ENCODE results near the gene MED27. TPM values are rescaled to one million over a fixed set of nuclear protein-coding genes. Genes with fewer than 3 reads are reported as not detected.

The MED27 gene
- total and polyA plus RNA-seq, 2 of the 13 experiments (the other 11 are each of a cell fraction or from before 2014, with no cell fraction given) = 16.9 to 19.0 TPM

DNA sequence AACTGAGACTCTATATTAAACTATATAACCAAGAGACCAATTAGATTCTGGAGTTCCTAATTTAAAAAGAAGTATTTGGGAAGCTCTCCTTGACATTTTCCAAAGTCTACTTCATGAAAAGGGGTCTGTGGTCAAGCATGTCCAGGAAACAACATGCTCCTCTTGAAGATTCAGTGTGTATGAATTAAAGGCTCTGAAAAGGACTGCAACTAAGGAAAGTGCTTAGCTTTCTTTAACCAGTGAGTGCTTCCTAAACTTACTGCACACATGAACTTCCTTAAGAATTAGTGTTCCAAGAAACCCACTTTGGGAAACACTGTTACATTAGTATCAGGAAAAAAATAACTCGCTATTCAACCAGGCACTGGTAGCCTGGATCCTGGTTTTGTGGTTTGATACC is 167.6 kb downstream of the MED27 start:
- intact Hi-C loops (cut with micrococcal nuclease; ENCODE audit: unreplicated experiment) (no loop called here), in situ Hi-C loops (cut with HindIII; ENCODE audit: extremely low pct_ligation_motif_present, low pct_unique_long_range_greater_than_20kb) (no loop called here)
- TF ChIP-seq ZNF570 (CRISPR knock-in tag; IDR thresholded peaks at IDR 0.05; ENCODE audit: borderline replicate concordance) (no peak), ZNF678 (CRISPR knock-in tag; IDR thresholded peaks at IDR 0.05) (no peak), PHF21A (CRISPR knock-in tag; IDR thresholded peaks at IDR 0.05) (no peak), FOXC1 (CRISPR knock-in tag; IDR thresholded peaks at IDR 0.05; ENCODE audit: borderline replicate concordance) (no peak), GZF1 (CRISPR knock-in tag; IDR thresholded peaks at IDR 0.05) (no peak), ZNF503 (CRISPR knock-in tag; IDR thresholded peaks at IDR 0.05) (no peak), CEBPG (CRISPR knock-in tag; IDR thresholded peaks at IDR 0.05) (no peak), SRSF1 (optimal IDR thresholded peaks at IDR 0.05; ENCODE audit: low read depth, low read length) (no peak), SETDB1 (CRISPR knock-in tag; IDR thresholded peaks at IDR 0.05; ENCODE audit: borderline replicate concordance) (no peak), RFXANK (CRISPR knock-in tag; IDR thresholded peaks at IDR 0.05) (no peak), ZNF317 (CRISPR knock-in tag; IDR thresholded peaks at IDR 0.05) (no peak), ZNF780A (CRISPR knock-in tag; IDR thresholded peaks at IDR 0.05) (no peak), TOPORS (CRISPR knock-in tag; IDR thresholded peaks at IDR 0.05) (no peak), MBD4 (IDR thresholded peaks at IDR 0.05; ENCODE audit: borderline replicate concordance, low read length) (no peak)
- TF ChIP-seq, protein P1, sequence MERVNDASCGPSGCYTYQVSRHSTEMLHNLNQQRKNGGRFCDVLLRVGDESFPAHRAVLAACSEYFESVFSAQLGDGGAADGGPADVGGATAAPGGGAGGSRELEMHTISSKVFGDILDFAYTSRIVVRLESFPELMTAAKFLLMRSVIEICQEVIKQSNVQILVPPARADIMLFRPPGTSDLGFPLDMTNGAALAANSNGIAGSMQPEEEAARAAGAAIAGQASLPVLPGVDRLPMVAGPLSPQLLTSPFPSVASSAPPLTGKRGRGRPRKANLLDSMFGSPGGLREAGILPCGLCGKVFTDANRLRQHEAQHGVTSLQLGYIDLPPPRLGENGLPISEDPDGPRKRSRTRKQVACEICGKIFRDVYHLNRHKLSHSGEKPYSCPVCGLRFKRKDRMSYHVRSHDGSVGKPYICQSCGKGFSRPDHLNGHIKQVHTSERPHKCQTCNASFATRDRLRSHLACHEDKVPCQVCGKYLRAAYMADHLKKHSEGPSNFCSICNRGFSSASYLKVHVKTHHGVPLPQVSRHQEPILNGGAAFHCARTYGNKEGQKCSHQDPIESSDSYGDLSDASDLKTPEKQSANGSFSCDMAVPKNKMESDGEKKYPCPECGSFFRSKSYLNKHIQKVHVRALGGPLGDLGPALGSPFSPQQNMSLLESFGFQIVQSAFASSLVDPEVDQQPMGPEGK (CRISPR knock-in tag; IDR thresholded peaks at IDR 0.05) = no peak
- Histone ChIP-seq H3K4me1 (ENCODE audit: insufficient read depth, low read length) (no peaks in the 10 kb centered on the region), H3K9me3 (ENCODE audit: low read length) (no peaks in the 10 kb centered on the region), H3K27ac (ENCODE audit: extremely low read length, insufficient read depth, low read length) (no peak overlapping the region), H3K36me3 (replicated peaks in 1 of 2; ENCODE audit: control insufficient read depth in 1 of 2, insufficient read depth in 2 of 2, low read length in 2 of 2) (no peaks in the 10 kb centered on the region), H3K4me3 (replicated peaks in 1 of 3; ENCODE audit: insufficient read depth in 1 of 3, low read depth in 2 of 3, low read length in 3 of 3) (no peak overlapping the region), H3K27me3 (ENCODE audit: control insufficient read depth in 1 of 2, insufficient read depth in 2 of 2, low read length in 2 of 2) (no peaks in the 10 kb centered on the region), H4K20me1 (ENCODE audit: insufficient read depth, low read length) (no peaks in the 10 kb centered on the region), H3K79me2 (ENCODE audit: insufficient read depth, low read length) (no peaks in the 10 kb centered on the region), H2AFZ (ENCODE audit: low read length) (no peak overlapping the region), H3K4me2 (ENCODE audit: low read depth, low read length) (no peak overlapping the region), H3K9ac (ENCODE audit: insufficient read depth, low read depth, low read length) (no peak overlapping the region)
- DNase-seq (ENCODE audit: low spot score) (no peak), ATAC-seq (no peak), FAIRE-seq (no peak)
- 91% methylated on average over 1 of the region's 1 CpG for WGBS (ENCODE audit: low lambda C conversion rate)
- BruUV-seq (replicated peaks) = no TSS peak
- ChIA-PET POLR2A (no interaction called here), CTCF (ENCODE audit: low intra/inter-chr PET ratio, low total read pairs) (no interaction called here)
